Glutamatergic neuron (in vitro differentiated cells): Measurements from ENCODE around the gene WDR33. TPM values are rescaled to one million over a fixed set of nuclear protein-coding genes. Genes with fewer than 3 reads are reported as not detected.
A peak's percentile ranks its signal among the peaks of the same experiment; 100 is the strongest.

ENCODE experiments used
- DNase-seq: peaks from one replicate; pipeline ENCODE4 v3.0.0; 2022
- H3K27ac Mint-ChIP-seq: one replicate; pipeline ENCODE4 v1.8.0; 2020; ENCODE audit warnings: mild to moderate bottlenecking, mixed read lengths, inconsistent platforms; ENCODE audit not compliant: unreplicated experiment
- H3K27me3 Mint-ChIP-seq: one replicate; pipeline ENCODE4 v1.8.0; 2020; ENCODE audit warnings: mild to moderate bottlenecking, moderate library complexity, mixed read lengths, inconsistent platforms; ENCODE audit not compliant: unreplicated experiment
- H3K36me3 Mint-ChIP-seq: one replicate; pipeline ENCODE4 v1.8.0; 2020; ENCODE audit warnings: mild to moderate bottlenecking, mixed read lengths, inconsistent platforms; ENCODE audit not compliant: unreplicated experiment
- H3K4me1 Mint-ChIP-seq: one replicate; pipeline ENCODE4 v1.8.0; 2020; ENCODE audit warnings: mild to moderate bottlenecking, low read depth, mixed read lengths, inconsistent platforms; ENCODE audit not compliant: unreplicated experiment
- H3K4me3 Mint-ChIP-seq: one replicate; pipeline ENCODE4 v1.8.0; 2020; ENCODE audit warnings: mild to moderate bottlenecking, mixed read lengths, inconsistent platforms; ENCODE audit not compliant: unreplicated experiment
- H3K9me3 Mint-ChIP-seq: one replicate; pipeline ENCODE4 v1.8.0; 2020; ENCODE audit warnings: mild to moderate bottlenecking, moderate library complexity, mixed read lengths, inconsistent platforms; ENCODE audit not compliant: unreplicated experiment
- CTCF ChIP-seq: fragments of 200-600 bp; sonication (generic); IDR thresholded peaks from one replicate; pipeline ENCODE4 v1.5.0; 2021; ENCODE audit not compliant: partially characterized antibody, unreplicated experiment
- total RNA-seq: library from RNA; stranded (reverse); fragmentation: NEBNext Ultra II Directional; extraction: Animal tissue kit (Norgen Biotek cat#: 25700); gene quantifications from one replicate; pipeline ENCODE4 v1.2.1, GENCODE V29; 2021; ENCODE audit not compliant: unreplicated experiment

The WDR33 gene
- total RNA-seq, 1 donor from 2014 or later: 54.5 TPM

- no peaks in the 10 kb centered on the region for H3K4me1 Mint-ChIP-seq
- H3K9me3 Mint-ChIP-seq: no peaks in the 10 kb centered on the region
- H3K27me3 Mint-ChIP-seq: peaks cover 4% of the 10 kb centered on the region
- no peak overlapping the region for H3K27ac Mint-ChIP-seq
- no peak for DNase-seq
- H3K36me3 Mint-ChIP-seq: no peaks in the 10 kb centered on the region
- no peak overlapping the region for H3K4me3 Mint-ChIP-seq
- TF ChIP-seq CTCF: no peak
These were observed 77.0 kb downstream of the WDR33 start for GRCh38 chr2:127733816-127734537.

GRCh38 chr2:127733113-127733815 is 77.7 kb downstream of the WDR33 start:
- Mint-ChIP-seq H3K9me3 (no peaks in the 10 kb centered on the region), H3K4me3 (no peak overlapping the region), H3K36me3 (no peaks in the 10 kb centered on the region), H3K27me3 (peaks cover 4% of the 10 kb centered on the region), H3K4me1 (no peaks in the 10 kb centered on the region), H3K27ac (peak overlapping the region; percentile 45)
- DNase-seq: no peak
- TF ChIP-seq CTCF: no peak

DNA sequence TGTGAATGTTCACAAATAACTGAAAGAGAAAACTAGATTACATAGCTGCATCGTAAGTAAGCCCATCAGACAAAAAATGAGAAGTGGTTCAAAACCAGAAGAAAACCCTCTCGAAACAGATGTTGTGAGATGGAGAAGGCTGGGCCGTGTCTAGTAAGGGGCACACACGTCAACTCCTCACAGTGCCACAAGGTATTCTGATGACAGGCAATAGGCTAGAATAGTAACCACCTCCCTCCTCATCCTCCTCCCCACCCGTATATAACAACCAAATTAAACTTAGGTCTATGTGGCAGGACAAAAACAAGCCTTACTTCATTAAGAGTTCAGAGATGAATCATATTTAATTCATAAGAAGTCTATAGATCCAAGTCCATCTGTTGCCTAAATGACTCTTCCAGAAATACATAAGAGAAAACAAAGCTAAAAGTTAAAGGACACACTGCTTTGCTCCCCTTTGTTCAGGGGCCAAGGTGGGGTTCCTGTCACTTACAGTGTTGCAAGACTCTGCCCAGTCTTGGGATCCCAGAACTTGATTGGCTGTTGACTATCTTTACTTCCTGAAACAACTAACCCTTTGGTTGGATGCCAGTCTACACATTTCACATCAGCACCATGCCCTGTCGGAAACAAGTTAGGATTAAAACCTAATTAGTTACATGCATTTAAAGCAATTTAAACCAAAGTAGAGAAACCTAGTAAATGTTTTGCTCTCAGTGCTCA is 84.7 kb downstream of the WDR33 start:
- DNase-seq: no peak
- Mint-ChIP-seq H3K27me3 (peaks cover 1% of the 10 kb centered on the region), H3K27ac (no peak overlapping the region), H3K4me3 (no peak overlapping the region), H3K4me1 (no peaks in the 10 kb centered on the region), H3K9me3 (no peaks in the 10 kb centered on the region), H3K36me3 (no peaks in the 10 kb centered on the region)
- TF ChIP-seq CTCF: no peak

DNA sequence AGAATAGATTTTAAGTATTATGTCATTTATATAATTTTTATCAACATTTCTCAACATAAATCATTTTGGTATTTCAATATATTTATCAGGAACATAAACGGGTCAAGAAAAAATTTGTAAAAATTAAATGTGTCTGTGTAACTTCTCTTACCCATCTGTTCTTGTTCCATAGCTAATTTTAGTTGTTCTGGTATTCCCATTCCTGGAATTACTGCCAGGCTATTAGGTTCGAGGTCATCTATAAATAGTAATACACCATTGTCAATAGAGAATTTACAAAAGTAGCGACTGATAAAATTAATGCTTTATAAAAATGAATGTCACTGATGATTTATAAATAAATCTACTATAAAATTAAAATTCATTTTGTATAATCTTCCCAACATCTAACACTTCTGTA is 88.2 kb downstream of the WDR33 start:
- Mint-ChIP-seq H3K27ac (no peak overlapping the region), H3K36me3 (no peaks in the 10 kb centered on the region), H3K27me3 (peaks cover 1% of the 10 kb centered on the region), H3K4me3 (no peak overlapping the region), H3K9me3 (no peaks in the 10 kb centered on the region), H3K4me1 (no peaks in the 10 kb centered on the region)
- no peak for TF ChIP-seq CTCF
- DNase-seq: no peak

GRCh38 chr2:127721978-127722355 is 89.0 kb downstream of the WDR33 start:
- no peak for DNase-seq
- no peak for TF ChIP-seq CTCF
- H3K27me3 Mint-ChIP-seq: peaks cover 1% of the 10 kb centered on the region
- no peak overlapping the region for H3K4me3 Mint-ChIP-seq
- H3K27ac Mint-ChIP-seq: no peak overlapping the region
- H3K9me3 Mint-ChIP-seq: no peaks in the 10 kb centered on the region
- H3K4me1 Mint-ChIP-seq: no peaks in the 10 kb centered on the region
- H3K36me3 Mint-ChIP-seq: no peaks in the 10 kb centered on the region
